ENCODE results near the gene LPAR3. TPM values are rescaled to one million over a fixed set of nuclear protein-coding genes. Genes with fewer than 3 reads are reported as not detected.

The LPAR3 gene
- total and polyA plus RNA-seq, 2 experiments from 2014 or later = 10.4 to 36.9 TPM

- TF ChIP-seq CTCF (conservative IDR thresholded peaks at IDR 0.05; ENCODE audit: low read depth in 2 of 2) (no peak), REST (IDR thresholded peaks at IDR 0.05; ENCODE audit: unreplicated experiment) (no peak)
Observed at GRCh38 chr1:84847253-84848250, 45.5 kb downstream of the LPAR3 start (continued).

GRCh38 chr1:84846387-84846786, 46.6 kb downstream of the LPAR3 start:
- H3K79me2 ChIP-seq (replicated peaks; ENCODE audit: insufficient read depth) = 0 out of 2 replicates have a peak, but pooled peaks cover 4% of the 10 kb centered on the region
- H2AFZ ChIP-seq = no peak overlapping the region
- no peaks in the 10 kb centered on the region for H3F3A ChIP-seq (replicated peaks; ENCODE audit: low read depth)
- Mint-ChIP-seq H3K36me3 (ENCODE audit: low read depth) (peaks cover 8% of the 10 kb centered on the region; the same call in 1 of the 3 replicates), H3K9me3 (no peaks in the 10 kb centered on the region), H3K4me1 (peaks cover 23% of the 10 kb centered on the region), H3K27me3 (ENCODE audit: insufficient read depth, low read depth, poor library complexity) (peaks cover 1% of the 10 kb centered on the region), H3K27ac (peak overlapping the region; percentile 9; the same call in 1 of the 2 replicates), H3K4me3 (no peak overlapping the region)
- H3K27me3 ChIP-seq (ENCODE audit: insufficient read depth) = no peaks in the 10 kb centered on the region
- no peaks in the 10 kb centered on the region; the same call in 1 of the 2 replicates for H3K9me2 ChIP-seq (ENCODE audit: insufficient read depth)
- H3K4me2 ChIP-seq = no peak overlapping the region
- no peak overlapping the region for H3K27ac ChIP-seq (ENCODE audit: low read depth)
- ATAC-seq = no peak
- DNase-seq (ENCODE audit: low spot score) = no peak
- no peaks in the 10 kb centered on the region for H3K4me1 ChIP-seq (ENCODE audit: insufficient read depth)
- no peak overlapping the region for H3K4me3 ChIP-seq
- H3K36me3 ChIP-seq (ENCODE audit: insufficient read depth) = no peaks in the 10 kb centered on the region
- H4K20me1 ChIP-seq (replicated peaks; ENCODE audit: insufficient read depth) = no peaks in the 10 kb centered on the region
- TF ChIP-seq POLR2AphosphoS5 (IDR thresholded peaks at IDR 0.05; ENCODE audit: low read depth) = no peak
- no peak for TF ChIP-seq ZNF114 (CRISPR knock-in tag; IDR thresholded peaks at IDR 0.05)
- TF ChIP-seq REST (IDR thresholded peaks at IDR 0.05; ENCODE audit: unreplicated experiment) = no peak
- no peak for TF ChIP-seq JUNB (IDR thresholded peaks at IDR 0.05; ENCODE audit: unreplicated experiment)
- no peak for TF ChIP-seq CREB1 (CRISPR knock-in tag; IDR thresholded peaks at IDR 0.05; ENCODE audit: low read depth)
- TF ChIP-seq NANOG (IDR thresholded peaks at IDR 0.05; ENCODE audit: borderline replicate concordance) = no peak
- no peak for TF ChIP-seq EZH2 (IDR thresholded peaks at IDR 0.05; ENCODE audit: low read depth, unreplicated experiment)
- TF ChIP-seq EZH2phosphoT487 (IDR thresholded peaks at IDR 0.05; ENCODE audit: unreplicated experiment) = no peak
- no peak for TF ChIP-seq STAT1 (IDR thresholded peaks at IDR 0.05; ENCODE audit: unreplicated experiment)
- no peak for TF ChIP-seq ETS1 (IDR thresholded peaks at IDR 0.05)

Measured in GM23338 (cell line).